ENCODE results near the gene KCP. TPM values are rescaled to one million over a fixed set of nuclear protein-coding genes. Genes with fewer than 3 reads are reported as not detected.

Gene KCP
- total RNA-seq, 1 experiment from 2014 or later = 1.6 TPM

DNA sequence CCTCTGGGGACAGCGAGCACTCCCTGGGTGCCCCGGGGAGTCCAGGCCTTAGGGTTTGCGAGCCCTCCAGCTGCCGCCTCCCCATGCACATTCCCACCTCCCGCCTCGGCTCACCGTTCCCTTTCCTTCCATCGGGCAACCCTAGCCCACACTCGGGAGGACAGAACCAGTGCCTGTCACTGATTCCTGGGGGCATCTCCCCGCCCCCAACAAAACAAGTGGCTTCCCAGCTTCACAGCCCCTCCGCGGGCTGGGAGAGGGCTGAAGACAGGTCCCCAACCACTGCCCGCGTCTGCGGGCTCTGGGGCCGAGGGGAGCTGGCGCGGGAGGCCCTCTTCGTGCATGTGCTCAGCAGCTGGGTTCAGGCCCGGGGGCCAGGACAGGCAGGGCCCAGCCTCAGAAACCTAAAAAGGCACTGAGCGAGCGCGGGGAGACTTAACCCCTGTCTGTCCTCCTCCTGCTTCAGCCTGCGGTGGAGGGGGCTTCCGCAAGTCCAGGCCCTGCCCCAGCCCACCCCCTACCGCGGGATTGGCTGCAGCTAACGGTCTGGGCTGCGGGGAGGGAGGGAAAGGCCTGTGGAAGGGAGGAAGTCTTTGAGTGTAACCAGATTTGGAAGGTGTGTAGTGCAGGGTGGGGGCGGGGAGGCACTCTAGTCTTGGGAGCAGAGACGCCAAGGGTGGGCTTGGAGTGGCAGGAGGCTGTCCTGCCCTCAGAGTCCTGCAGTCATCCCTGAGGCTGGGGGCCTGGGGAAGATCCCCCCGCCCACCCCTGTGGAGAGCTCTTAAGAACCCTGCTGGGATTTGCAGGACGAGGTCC is 79.1 kb downstream of the KCP start:
- RAD21 ChIA-PET (ENCODE audit: low non-redundant PET in 1 of 2, low total read pairs in 2 of 2, uncharacterized antibody in 2 of 2, unreplicated experiment in 2 of 2) = no interaction called here
- CTCF ChIA-PET = interaction anchor here (1.9 kb wide), 1 partner anchor 11 kb away, joined by 9 read pairs; no protein-coding TSS in a partner anchor
- 0 out of 2 replicates have a peak, but pooled peaks have one; percentile 14 for ATAC-seq
- H3K9me3 ChIP-seq (ENCODE audit: control insufficient read depth in 1 of 2, insufficient read depth in 1 of 2, low read depth in 1 of 2, low read length in 2 of 2) = no peaks in the 10 kb centered on the region
- H3K36me3 ChIP-seq (ENCODE audit: control insufficient read depth in 1 of 2, insufficient read depth in 2 of 2, low read length in 2 of 2) = 0 out of 4 replicates have a peak, but pooled peaks cover 0 to 3% of the 10 kb centered on the region in 2 experiments
- BruUV-seq (replicated peaks) = no TSS peak
- DNase-seq (ENCODE audit: low read depth, low spot score) = no peak
- no peaks in the 10 kb centered on the region for H3K9me2 ChIP-seq (ENCODE audit: insufficient read depth)
- H2AFZ ChIP-seq (ENCODE audit: low read depth, low read length, poor library complexity, severe bottlenecking) = no peak overlapping the region
- no peak for TF ChIP-seq TCF7L2 (IDR thresholded peaks at IDR 0.05; ENCODE audit: borderline replicate concordance, extremely low read depth, insufficient read depth, insufficient read length)
- TF ChIP-seq POLR2A (IDR thresholded peaks at IDR 0.05; ENCODE audit: borderline replicate concordance, extremely low read depth, insufficient read depth, insufficient read length) = no peak
- TF ChIP-seq JUND (IDR thresholded peaks at IDR 0.05) = no peak
- TF ChIP-seq, protein P1, sequence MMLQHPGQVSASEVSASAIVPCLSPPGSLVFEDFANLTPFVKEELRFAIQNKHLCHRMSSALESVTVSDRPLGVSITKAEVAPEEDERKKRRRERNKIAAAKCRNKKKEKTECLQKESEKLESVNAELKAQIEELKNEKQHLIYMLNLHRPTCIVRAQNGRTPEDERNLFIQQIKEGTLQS (IDR thresholded peaks at IDR 0.05) = no peak
- TF ChIP-seq, protein P2, sequence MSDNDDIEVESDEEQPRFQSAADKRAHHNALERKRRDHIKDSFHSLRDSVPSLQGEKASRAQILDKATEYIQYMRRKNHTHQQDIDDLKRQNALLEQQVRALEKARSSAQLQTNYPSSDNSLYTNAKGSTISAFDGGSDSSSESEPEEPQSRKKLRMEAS (IDR thresholded peaks at IDR 0.05) = no peak
- TF ChIP-seq FOSL1 (IDR thresholded peaks at IDR 0.05; ENCODE audit: low read depth) = no peak
- no peak for TF ChIP-seq EGR1 (IDR thresholded peaks at IDR 0.05; ENCODE audit: low read depth)
- no peak for TF ChIP-seq EZH2 (IDR thresholded peaks at IDR 0.05)
- H3K4me1 ChIP-seq (ENCODE audit: control insufficient read depth in 1 of 2, insufficient read depth in 2 of 2, low read length in 2 of 2) = peaks cover 35 to 73% of the 10 kb centered on the region in 2 experiments
- no peaks in the 10 kb centered on the region for H3K27me3 ChIP-seq (ENCODE audit: insufficient read depth, low read length)
- H3K4me3 ChIP-seq (replicated peaks in 1 of 2; ENCODE audit: low read depth in 1 of 2, low read length in 2 of 2) = peak overlapping the region; percentile 55 to 67
- H3K79me2 ChIP-seq (ENCODE audit: insufficient read depth, low read length) = peaks cover 18% of the 10 kb centered on the region; the same call in 1 of the 2 replicates
- peak overlapping the region; percentile 92 for H3K4me2 ChIP-seq (ENCODE audit: low read length)
- H3K27ac ChIP-seq (ENCODE audit: low read depth, low read length) = peak overlapping the region; percentile 69
- intact Hi-C loops (cut with micrococcal nuclease) = no loop called here
- H4K20me1 ChIP-seq (ENCODE audit: insufficient read depth) = no peaks in the 10 kb centered on the region
- peak overlapping the region; percentile 68 for H3K9ac ChIP-seq (ENCODE audit: low read length)
- POLR2A ChIA-PET = interaction anchor here (1.4 kb wide), 1 partner anchor 93 kb away, joined by 3 read pairs; no protein-coding TSS in a partner anchor

Measured in HCT116 (cell line).